Thyroid gland (tissue), 4 donors: Measurements from ENCODE around the gene TTBK2. TPM values are rescaled to one million over a fixed set of nuclear protein-coding genes. Genes with fewer than 3 reads are reported as not detected.

ENCODE experiments used
- DNase-seq, 2 donors: peaks; one replicate each; pipeline ENCODE4 v3.0.0-alpha.2; 2019
- H3K27ac ChIP-seq, 3 donors: fragments of 200-600 bp; sonication (generic); 1 replicate in 2 of 3; 2 replicates in 1 of 3; pipeline ENCODE4 v1.5.1; 2016 to 2019; ENCODE audit warnings: mild to moderate bottlenecking in 1 of 3, moderate library complexity in 1 of 3
- H3K27me3 ChIP-seq: fragments of 200-600 bp; sonication (generic); one replicate; pipeline ENCODE4 v1.5.1; 2019
- H3K36me3 ChIP-seq, 2 donors: fragments of 200-600 bp; sonication (generic); one replicate each; pipeline ENCODE4 v1.5.1; 2016 to 2019
- H3K4me1 ChIP-seq, 2 donors: fragments of 200-600 bp; sonication (generic); one replicate each; pipeline ENCODE4 v1.5.1; 2017 to 2019
- H3K4me3 ChIP-seq, 3 donors: fragments of 200-600 bp; sonication (generic); replicated peaks in 1 of 3; 1 replicate in 2 of 3; 2 replicates in 1 of 3; pipeline ENCODE4 v1.5.1; 2016; ENCODE audit warnings: mild to moderate bottlenecking in 1 of 3
- H3K9me3 ChIP-seq: fragments of 200-600 bp; sonication (generic); one replicate; pipeline ENCODE4 v1.5.1; 2017
- CTCF ChIP-seq, 6 experiments: fragments of 200-600 bp in 3 of 6; fragments of 450-650 bp in 3 of 6; sonication (generic) in 3 of 6; IDR thresholded peaks; one replicate each; pipeline ENCODE4 v1.5.1; 2016 to 2019; ENCODE audit warnings: antibody characterized with exemption in 6 of 6, mild to moderate bottlenecking in 2 of 6, inconsistent platforms in 1 of 6, moderate library complexity in 1 of 6
- POLR2A ChIP-seq, 2 donors: fragments of 450-650 bp; IDR thresholded peaks; one replicate each; pipeline ENCODE4 v1.6.1; 2017; ENCODE audit warnings: antibody characterized with exemption in 2 of 2, mild to moderate bottlenecking in 2 of 2, moderate library complexity in 1 of 2
- WGBS, 2 donors: methylation state at CpG; one replicate each; pipeline ENCODE4 v1.1.5; 2017; 5-methylcytosine and 5-hydroxymethylcytosine counted together
- intact Hi-C: fragments of 100-400 bp; cut with DNase I; formaldehyde crosslinking; loops from one replicate; pipeline ENCODE4 v1.15.1; 2023
- small RNA-seq: library from RNA; depleted of rRNA; stranded (forward); fragments of <200 nt; gene quantifications from one replicate; pipeline ENCODE3, GENCODE V24; 2016
- total RNA-seq, 4 donors: library from RNA; depleted of rRNA; stranded (reverse); fragments of >200 nt; gene quantifications; one replicate each; pipeline ENCODE4 v1.2.3, GENCODE V29; 2016

TTBK2 gene
- total RNA-seq, 4 donors from 2014 or later, result 15.7 to 26.9 (median 20.0) TPM

DNA sequence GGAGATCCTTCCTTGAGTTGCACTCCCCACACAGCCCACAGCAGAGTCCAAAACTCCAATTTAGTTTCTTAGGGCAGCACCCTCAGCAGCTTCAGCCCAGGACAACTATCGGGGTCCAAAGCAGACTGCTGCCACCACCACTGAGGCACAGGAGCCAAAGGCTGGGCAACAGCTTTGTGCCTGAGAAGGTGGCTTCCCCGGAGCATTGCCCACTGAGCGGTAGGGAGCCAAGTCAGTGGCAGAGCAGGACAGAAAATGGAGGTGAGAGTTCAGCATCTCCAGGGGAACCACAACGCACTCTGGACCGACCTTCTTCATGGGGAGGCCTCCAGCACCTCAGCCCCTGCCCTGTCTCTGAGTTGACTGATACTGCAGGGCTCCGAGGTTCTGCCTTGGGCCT lies 227.1 kb downstream of the TTBK2 start:
- Histone ChIP-seq H3K4me1 (no peaks in the 10 kb centered on the region), H3K27me3 (no peaks in the 10 kb centered on the region), H3K27ac (no peak overlapping the region), H3K4me3 (no peak overlapping the region), H3K9me3 (no peaks in the 10 kb centered on the region), H3K36me3 (no peaks in the 10 kb centered on the region)
- 92 to 100% methylated on average over 4 to 5 of the region's 6 CpGs for WGBS, 2 donors
- TF ChIP-seq POLR2A (IDR thresholded peaks at IDR 0.05), result no peak
- no peak for TF ChIP-seq CTCF (IDR thresholded peaks at IDR 0.05)
- no peak for DNase-seq
- intact Hi-C loops, result no loop called here

GRCh38 chr15:42692997-42693396 lies 227.6 kb downstream of the TTBK2 start:
- no peak for DNase-seq
- H3K4me3 ChIP-seq, result no peak overlapping the region
- TF ChIP-seq POLR2A (IDR thresholded peaks at IDR 0.05) (no peak), CTCF (IDR thresholded peaks at IDR 0.05) (no peak)
- H3K27me3 ChIP-seq, result no peaks in the 10 kb centered on the region
- H3K4me1 ChIP-seq, result no peaks in the 10 kb centered on the region
- no peaks in the 10 kb centered on the region for H3K9me3 ChIP-seq
- H3K27ac ChIP-seq, result no peak overlapping the region
- H3K36me3 ChIP-seq, result no peaks in the 10 kb centered on the region
- intact Hi-C loops, result no loop called here
- WGBS, 2 donors, result 89 to 96% methylated on average over 4 of the region's 4 CpGs

DNA sequence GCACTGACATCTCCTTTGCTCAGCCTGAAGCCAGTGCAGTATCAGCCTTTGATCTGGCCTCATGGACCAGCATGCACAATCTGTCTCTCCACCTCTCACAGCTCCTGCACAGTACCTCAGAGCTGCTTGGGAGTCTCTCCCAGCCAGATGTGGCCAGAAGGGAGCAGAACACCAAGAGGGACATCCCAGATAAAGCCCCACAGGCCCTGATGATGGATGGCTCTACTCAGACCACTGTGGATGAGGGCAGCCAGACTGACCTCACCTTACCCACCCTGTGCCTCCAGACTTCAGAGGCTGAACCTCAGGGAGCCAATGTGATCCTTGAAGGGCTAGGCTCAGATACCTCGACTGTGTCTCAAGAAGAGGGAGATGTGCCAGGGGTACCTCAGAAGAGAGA lies 228.0 kb downstream of the TTBK2 start:
- intact Hi-C loops, result no loop called here
- H3K27me3 ChIP-seq, result no peaks in the 10 kb centered on the region
- no peak for TF ChIP-seq POLR2A (IDR thresholded peaks at IDR 0.05)
- TF ChIP-seq CTCF (IDR thresholded peaks at IDR 0.05), result no peak
- WGBS, 2 donors, result 89 to 100% methylated on average over 1 of the region's 1 CpG
- no peak overlapping the region for H3K27ac ChIP-seq
- no peaks in the 10 kb centered on the region for H3K4me1 ChIP-seq
- no peaks in the 10 kb centered on the region for H3K36me3 ChIP-seq
- no peaks in the 10 kb centered on the region for H3K9me3 ChIP-seq
- H3K4me3 ChIP-seq, result no peak overlapping the region
- DNase-seq, result no peak

- no peaks in the 10 kb centered on the region for H3K36me3 ChIP-seq
Observed at GRCh38 chr15:42691770-42692169, 228.8 kb downstream of the TTBK2 start.

DNA sequence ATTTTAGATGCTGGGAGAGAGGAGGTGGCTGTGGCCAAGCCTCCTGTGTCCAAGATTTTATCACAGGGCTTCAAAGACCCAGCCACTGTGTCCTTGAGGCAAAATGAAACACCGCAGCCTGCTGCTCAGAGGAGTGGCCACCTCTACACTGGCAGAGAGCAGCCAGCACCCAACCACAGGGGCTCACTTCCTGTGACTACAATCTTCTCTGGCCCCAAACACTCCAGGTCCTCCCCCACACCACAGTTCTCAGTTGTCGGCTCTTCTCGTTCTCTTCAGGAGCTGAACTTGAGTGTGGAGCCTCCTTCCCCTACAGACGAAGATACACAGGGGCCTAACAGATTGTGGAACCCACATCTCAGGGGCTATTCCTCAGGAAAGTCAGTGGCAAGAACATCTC lies 229.3 kb downstream of the TTBK2 start:
- no peaks in the 10 kb centered on the region for H3K4me1 ChIP-seq
- no peaks in the 10 kb centered on the region for H3K36me3 ChIP-seq
- no peaks in the 10 kb centered on the region for H3K9me3 ChIP-seq
- intact Hi-C loops, result no loop called here
- no peaks in the 10 kb centered on the region for H3K27me3 ChIP-seq
- TF ChIP-seq POLR2A (IDR thresholded peaks at IDR 0.05) (no peak), CTCF (IDR thresholded peaks at IDR 0.05) (no peak)
- no peak overlapping the region for H3K4me3 ChIP-seq
- no peak for DNase-seq
- H3K27ac ChIP-seq, result no peak overlapping the region
- 83 to 85% methylated on average over 4 of the region's 4 CpGs for WGBS, 2 donors

More at GRCh38 chr15:42691770-42692169, 228.8 kb downstream of the TTBK2 start:
- Histone ChIP-seq H3K27ac (no peak overlapping the region), H3K4me1 (no peaks in the 10 kb centered on the region), H3K4me3 (no peak overlapping the region), H3K27me3 (no peaks in the 10 kb centered on the region), H3K9me3 (no peaks in the 10 kb centered on the region)
- TF ChIP-seq POLR2A (IDR thresholded peaks at IDR 0.05), result no peak
- no peak for TF ChIP-seq CTCF (IDR thresholded peaks at IDR 0.05)
- WGBS, 2 donors, result 88 to 96% methylated on average over 8 to 9 of the region's 9 CpGs
- intact Hi-C loops, result no loop called here
- no peak for DNase-seq

Small RNA genes lying within 50 kb of the gene (small RNA-seq; reads per million reads assigned to genes)
- gene KRT8P50, result not detected

Other genes starting within 250 kb of the TTBK2 start
- gene CDAN1, start 183.7 kb downstream of the TTBK2 start, total RNA-seq, result 10 to 100 TPM in 3 of 4 donors, 1 to 10 TPM in 1; 9.4 to 15.9 (median 12.6) TPM
- 10 to 100 TPM; 39.3 to 50.5 (median 40.8) TPM for gene UBR1, start 185.3 kb upstream of the TTBK2 start, total RNA-seq
- gene TMEM62, start 212.8 kb upstream of the TTBK2 start, total RNA-seq, result 10 to 100 TPM; 37.1 to 50.0 (median 42.6) TPM